Astrocyte of the cerebellum (primary cell): ENCODE data around the gene CTSF.

ENCODE experiments used
- DNase-seq: peaks from one replicate; pipeline ENCODE4 v3.0.0-alpha.2; 2011; ENCODE audit warnings: low read depth
- H3K4me3 ChIP-seq: 2 replicates; pipeline ENCODE4 v1.5.1; 2011; ENCODE audit warnings: mild to moderate bottlenecking, low read depth, low read length, moderate library complexity
- CTCF ChIP-seq: IDR thresholded peaks from 2 replicates; pipeline ENCODE4 v1.5.1; 2012; ENCODE audit warnings: low read length, low read depth, moderate library complexity, mild to moderate bottlenecking; ENCODE audit errors: missing control alignments
- in situ Hi-C: cut with HindIII; loops from 2 replicates; pipeline ENCODE4 v1.10.0; 2017; ENCODE audit warnings: low sequenced_read_pairs

The CTSF gene

GRCh38 chr11:66529655-66530054 is 38.8 kb downstream of the CTSF start:
- H3K4me3 ChIP-seq = no peak overlapping the region
- DNase-seq = no peak
- TF ChIP-seq CTCF = no peak
- in situ Hi-C loops = no loop called here

- no peak for TF ChIP-seq CTCF
- DNase-seq = no peak
- no peak overlapping the region for H3K4me3 ChIP-seq
- in situ Hi-C loops = no loop called here
Observed at GRCh38 chr11:66529069-66529468, 39.3 kb downstream of the CTSF start.

GRCh38 chr11:66524304-66525040 is 43.9 kb downstream of the CTSF start:
- DNase-seq = no peak
- in situ Hi-C loops = no loop called here
- TF ChIP-seq CTCF = no peak
- H3K4me3 ChIP-seq = no peak overlapping the region

GRCh38 chr11:66523611-66524010 is 44.8 kb downstream of the CTSF start:
- DNase-seq = no peak
- H3K4me3 ChIP-seq = no peak overlapping the region
- in situ Hi-C loops = no loop called here
- no peak for TF ChIP-seq CTCF
